Body of pancreas (tissue), 4 donors: ENCODE data around the gene RASD1. TPM values are rescaled to one million over a fixed set of nuclear protein-coding genes. Genes with fewer than 3 reads are reported as not detected.

Experiments used
- ATAC-seq: fragments of 150-250 bp; one replicate; pipeline ENCODE4 v1.9.1; 2016
- DNase-seq, 4 donors: peaks; one replicate each; pipeline ENCODE4 v3.0.0-alpha.2; 2019
- H3K27ac ChIP-seq, 4 donors: fragments of 200-600 bp; sonication (generic); 1 replicate in 3 of 4; 2 replicates in 1 of 4; pipeline versions ENCODE4 v1.5.1 to v1.6.1; 2016 to 2019; ENCODE audit warnings: mild to moderate bottlenecking in 1 of 4, mixed read lengths in 1 of 4, moderate library complexity in 1 of 4
- H3K27me3 ChIP-seq, 2 donors: fragments of 200-600 bp; sonication (generic); one replicate each; pipeline ENCODE4 v1.6.0; 2016; ENCODE audit warnings: mild to moderate bottlenecking in 1 of 2
- H3K36me3 ChIP-seq, 2 donors: fragments of 200-600 bp; sonication (generic); replicated peaks in 1 of 2; 2 replicates each; pipeline ENCODE4 v1.5.1; 2016; ENCODE audit warnings: low read depth in 2 of 2; ENCODE audit not compliant: insufficient read depth in 1 of 2
- H3K4me1 ChIP-seq: fragments of 200-600 bp; sonication (generic); one replicate; pipeline ENCODE4 v1.6.0; 2016
- H3K4me3 ChIP-seq, 2 donors: fragments of 200-600 bp; sonication (generic); 1 replicate in 1 of 2; 2 replicates in 1 of 2; pipeline ENCODE4 v1.5.1; 2016 to 2019
- H3K9me3 ChIP-seq, 3 donors: fragments of 200-600 bp; sonication (generic); 1 replicate in 2 of 3; 2 replicates in 1 of 3; pipeline ENCODE4 v1.5.1; 2016
- CTCF ChIP-seq, 7 experiments: fragments of 450-650 bp in 4 of 7; fragments of 200-600 bp in 3 of 7; sonication (generic) in 3 of 7; IDR thresholded peaks; one replicate each; pipeline ENCODE4 v1.5.1; 2016 to 2019; ENCODE audit warnings: antibody characterized with exemption in 7 of 7
- POLR2A ChIP-seq, 3 donors: fragments of 450-650 bp; IDR thresholded peaks; one replicate each; pipeline ENCODE4 v1.6.1; 2016; ENCODE audit warnings: antibody characterized with exemption in 3 of 3, mild to moderate bottlenecking in 2 of 3
- WGBS, 2 donors: methylation state at CpG; one replicate each; pipeline ENCODE4 v1.1.5; 2017; 5-methylcytosine and 5-hydroxymethylcytosine counted together
- intact Hi-C: fragments of 100-400 bp; cut with DNase I; formaldehyde crosslinking; loops from one replicate; pipeline ENCODE4 v1.15.1; 2023
- total RNA-seq, 2 donors: library from RNA; depleted of rRNA; stranded (reverse); fragments of >200 nt; gene quantifications; one replicate each; pipeline ENCODE4 v1.1.0, GENCODE V29; 2016

The RASD1 gene
- total RNA-seq, 2 donors from 2014 or later: 17.6 to 58.0 TPM

GRCh38 chr17:17481860-17482259 lies 14.3 kb downstream of the RASD1 start:
- Histone ChIP-seq H3K4me1 (peaks cover 33% of the 10 kb centered on the region), H3K9me3 (no peaks in the 10 kb centered on the region)

GRCh38 chr17:17480593-17481148 lies 15.5 kb downstream of the RASD1 start:
- no peaks in the 10 kb centered on the region for H3K9me3 ChIP-seq
- no peaks in the 10 kb centered on the region for H3K27me3 ChIP-seq
- H3K4me1 ChIP-seq: peaks cover 38% of the 10 kb centered on the region
- DNase-seq: no peak
- H3K4me3 ChIP-seq: no peak overlapping the region
- no peak for ATAC-seq
- intact Hi-C loops: no loop called here
- TF ChIP-seq CTCF (IDR thresholded peaks at IDR 0.05) (no peak), POLR2A (IDR thresholded peaks at IDR 0.05) (no peak)
- 79 to 82% methylated on average over 6 of the region's 6 CpGs for WGBS, 2 donors
- H3K36me3 ChIP-seq: no peaks in the 10 kb centered on the region
- H3K27ac ChIP-seq: no peak overlapping the region

More at GRCh38 chr17:17481860-17482259, 14.3 kb downstream of the RASD1 start:
- H3K36me3 ChIP-seq: no peaks in the 10 kb centered on the region
- DNase-seq (no peak), ATAC-seq (no peak)
- no peak overlapping the region for H3K27ac ChIP-seq
- no peaks in the 10 kb centered on the region for H3K27me3 ChIP-seq
- intact Hi-C loops: no loop called here
- H3K4me3 ChIP-seq: no peak overlapping the region
- WGBS, 2 donors: 39 to 48% methylated on average over 5 of the region's 5 CpGs
- TF ChIP-seq CTCF (IDR thresholded peaks at IDR 0.05): no peak
- TF ChIP-seq POLR2A (IDR thresholded peaks at IDR 0.05): no peak

GRCh38 chr17:17479209-17479608 lies 17.0 kb downstream of the RASD1 start:
- TF ChIP-seq CTCF (IDR thresholded peaks at IDR 0.05): no peak
- TF ChIP-seq POLR2A (IDR thresholded peaks at IDR 0.05): no peak
- H3K27ac ChIP-seq: no peak overlapping the region
- H3K4me1 ChIP-seq: peaks cover 38% of the 10 kb centered on the region
- intact Hi-C loops: no loop called here
- ATAC-seq: no peak
- 96% methylated on average over 3 of the region's 3 CpGs for WGBS, 2 donors
- no peak for DNase-seq
- H3K4me3 ChIP-seq: no peak overlapping the region
- H3K9me3 ChIP-seq: no peaks in the 10 kb centered on the region
- no peaks in the 10 kb centered on the region for H3K36me3 ChIP-seq
- H3K27me3 ChIP-seq: no peaks in the 10 kb centered on the region

GRCh38 chr17:17476865-17477467 lies 19.2 kb downstream of the RASD1 start, which contains the start of gene MED9:
TSS of gene MED9 (plus strand) at chr17:17477000. CDS start at chr17:17477042, 42 bp downstream.
- H3K27ac ChIP-seq: peak within 1 kb of the TSS; percentile 52 to 91 (median 83)
- peaks cover 35% of the 10 kb centered on the region for H3K4me1 ChIP-seq
- DNase-seq (peak; percentile 92 to 95 (median 94)), ATAC-seq (peak; percentile 100)
- TF ChIP-seq CTCF (IDR thresholded peaks at IDR 0.05) (no peak), POLR2A (IDR thresholded peaks at IDR 0.05) (peak; percentile 46 to 75 (median 73))
- peak within 1 kb of the TSS; percentile 92 to 93 for H3K4me3 ChIP-seq
- no peaks in the 10 kb centered on the region for H3K9me3 ChIP-seq
- no peaks in the 10 kb centered on the region for H3K36me3 ChIP-seq
- no peaks in the 10 kb centered on the region for H3K27me3 ChIP-seq
- intact Hi-C loops: no loop called here
- WGBS, 2 donors: 0% methylated on average over 14 to 47 of the region's 47 CpGs

- no peaks in the 10 kb centered on the region for H3K9me3 ChIP-seq
- no peak overlapping the region for H3K27ac ChIP-seq
- WGBS, 2 donors: 59 to 61% methylated on average over 7 of the region's 7 CpGs
- TF ChIP-seq CTCF (IDR thresholded peaks at IDR 0.05): no peak
- no peak for TF ChIP-seq POLR2A (IDR thresholded peaks at IDR 0.05)
- H3K4me1 ChIP-seq: peaks cover 26% of the 10 kb centered on the region
- intact Hi-C loops: no loop called here
- DNase-seq (no peak), ATAC-seq (no peak)
- H3K36me3 ChIP-seq: no peaks in the 10 kb centered on the region
- no peak overlapping the region for H3K4me3 ChIP-seq
- H3K27me3 ChIP-seq: no peaks in the 10 kb centered on the region
Measured at GRCh38 chr17:17474341-17474740, 21.9 kb downstream of the RASD1 start.
